Panc1 (cell line): ENCODE data around the gene ATG4B.

Experiments used
- CTCF ChIP-seq: fragments of 450-650 bp; IDR thresholded peaks from 2 replicates; pipeline ENCODE4 v1.5.1; 2017; ENCODE audit warnings: mild to moderate bottlenecking
- REST ChIP-seq, 2 experiments: IDR thresholded peaks; 2 replicates each; pipeline ENCODE4 v1.6.1; 2011 to 2012; ENCODE audit warnings: low read depth in 2 of 2, control low read depth in 1 of 2, low read length in 1 of 2, mild to moderate bottlenecking in 1 of 2, moderate library complexity in 1 of 2; ENCODE audit not compliant: insufficient read depth in 1 of 2
- SIN3A ChIP-seq: IDR thresholded peaks from 2 replicates; pipeline ENCODE4 v1.6.1; 2012; ENCODE audit warnings: low read depth, mild to moderate bottlenecking, low read length, moderate library complexity, borderline replicate concordance; ENCODE audit not compliant: insufficient read depth

- TF ChIP-seq CTCF (no peak), SIN3A (no peak), REST (IDR thresholded peaks at IDR 0.05; ENCODE audit: insufficient read depth in 1 of 2, low read depth in 2 of 2, low read length in 1 of 2) (no peak)
Measured at GRCh38 chr2:241666627-241667400, 29.3 kb downstream of the ATG4B start.
